IMR-90 (cell line): ENCODE results near the gene ISM2.

Experiments
- BHLHE40 ChIP-seq: fragments of 150-350 bp; IDR thresholded peaks from 2 replicates; pipeline ENCODE4 v1.6.1; 2016; ENCODE audit warnings: mild to moderate bottlenecking, low read depth, low read length
- CEBPB ChIP-seq: IDR thresholded peaks from 2 replicates; pipeline ENCODE4 v1.6.1; 2012; ENCODE audit warnings: low read depth, low read length, improper control_type of control experiment
- CHD1 ChIP-seq: IDR thresholded peaks from 2 replicates; pipeline ENCODE4 v1.6.1; 2012; ENCODE audit warnings: low read depth, low read length, improper control_type of control experiment
- FOS ChIP-seq: fragments of 150-350 bp; IDR thresholded peaks from 2 replicates; pipeline ENCODE4 v1.6.1; 2016; ENCODE audit warnings: low read depth, low read length
- MAFK ChIP-seq: IDR thresholded peaks from 2 replicates; pipeline ENCODE4 v1.6.1; 2012; ENCODE audit warnings: low read depth, low read length, improper control_type of control experiment
- MAZ ChIP-seq: IDR thresholded peaks from 2 replicates; pipeline ENCODE4 v1.6.1; 2012; ENCODE audit warnings: low read depth, mild to moderate bottlenecking, low read length, improper control_type of control experiment, moderate library complexity, borderline replicate concordance
- MXI1 ChIP-seq: IDR thresholded peaks from 2 replicates; pipeline ENCODE4 v1.6.1; 2012; ENCODE audit warnings: low read depth, mild to moderate bottlenecking, low read length, moderate library complexity, borderline replicate concordance
- POLR2A ChIP-seq: IDR thresholded peaks from 2 replicates; pipeline ENCODE4 v1.6.1; 2012; ENCODE audit warnings: mild to moderate bottlenecking, low read depth, low read length
- RCOR1 ChIP-seq: IDR thresholded peaks from 2 replicates; pipeline ENCODE4 v1.6.1; 2012; ENCODE audit warnings: mild to moderate bottlenecking, low read length, improper control_type of control experiment; ENCODE audit not compliant: insufficient replicate concordance
- RFX5 ChIP-seq: IDR thresholded peaks from 2 replicates; pipeline ENCODE4 v1.8.0; 2012; ENCODE audit warnings: low read depth, mild to moderate bottlenecking, low read length, moderate library complexity
- SMC3 ChIP-seq: fragments of 150-350 bp; IDR thresholded peaks from 2 replicates; pipeline ENCODE4 v1.6.1; 2016; ENCODE audit warnings: low read depth, mild to moderate bottlenecking, antibody characterized with exemption, low read length, moderate library complexity
- USF2 ChIP-seq: fragments of 150-350 bp; IDR thresholded peaks from 2 replicates; pipeline ENCODE4 v1.6.1; 2017; ENCODE audit warnings: mild to moderate bottlenecking, antibody characterized with exemption, low read length, low read depth
- TF ChIP-seq, protein P1 (sequence below): conservative IDR thresholded peaks from 2 replicates; pipeline ENCODE4 v1.5.1; 2012; ENCODE audit warnings: mild to moderate bottlenecking, low read depth, low read length, improper control_type of control experiment

DNA sequence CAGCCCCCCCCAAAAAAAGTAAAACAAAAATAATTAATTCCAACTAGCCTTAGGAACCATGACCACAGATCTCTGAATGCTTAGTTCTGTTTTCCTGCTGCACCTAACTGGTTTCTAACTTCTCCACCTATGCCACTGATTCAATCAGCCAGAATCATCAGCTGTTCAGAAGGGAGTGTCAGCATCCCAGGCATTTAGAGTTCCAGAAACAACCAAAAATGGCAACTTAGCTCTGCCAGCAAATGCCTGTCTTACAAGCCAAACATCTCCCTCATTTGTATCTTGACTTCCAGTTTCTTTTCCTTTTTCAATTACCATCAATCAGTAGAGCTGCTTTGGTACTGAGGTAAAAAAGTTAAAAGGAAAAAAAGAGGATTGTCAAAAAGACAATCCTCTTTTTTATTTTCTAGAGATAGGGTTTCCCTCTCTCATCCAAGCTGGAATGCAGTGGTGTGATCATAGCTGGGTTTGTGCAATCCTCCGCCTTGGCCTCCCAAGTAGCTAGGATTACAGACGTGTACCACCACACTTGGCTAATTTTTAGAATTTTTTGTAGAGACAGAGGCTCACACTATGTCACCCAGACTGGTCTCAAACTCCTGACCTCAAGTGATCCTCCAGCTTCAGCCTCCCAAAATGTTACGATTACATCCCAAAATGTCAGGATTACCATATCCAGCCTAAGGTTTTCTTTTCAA, 45.2 kb upstream of the ISM2 start:
- TF ChIP-seq, protein P1, sequence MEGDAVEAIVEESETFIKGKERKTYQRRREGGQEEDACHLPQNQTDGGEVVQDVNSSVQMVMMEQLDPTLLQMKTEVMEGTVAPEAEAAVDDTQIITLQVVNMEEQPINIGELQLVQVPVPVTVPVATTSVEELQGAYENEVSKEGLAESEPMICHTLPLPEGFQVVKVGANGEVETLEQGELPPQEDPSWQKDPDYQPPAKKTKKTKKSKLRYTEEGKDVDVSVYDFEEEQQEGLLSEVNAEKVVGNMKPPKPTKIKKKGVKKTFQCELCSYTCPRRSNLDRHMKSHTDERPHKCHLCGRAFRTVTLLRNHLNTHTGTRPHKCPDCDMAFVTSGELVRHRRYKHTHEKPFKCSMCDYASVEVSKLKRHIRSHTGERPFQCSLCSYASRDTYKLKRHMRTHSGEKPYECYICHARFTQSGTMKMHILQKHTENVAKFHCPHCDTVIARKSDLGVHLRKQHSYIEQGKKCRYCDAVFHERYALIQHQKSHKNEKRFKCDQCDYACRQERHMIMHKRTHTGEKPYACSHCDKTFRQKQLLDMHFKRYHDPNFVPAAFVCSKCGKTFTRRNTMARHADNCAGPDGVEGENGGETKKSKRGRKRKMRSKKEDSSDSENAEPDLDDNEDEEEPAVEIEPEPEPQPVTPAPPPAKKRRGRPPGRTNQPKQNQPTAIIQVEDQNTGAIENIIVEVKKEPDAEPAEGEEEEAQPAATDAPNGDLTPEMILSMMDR, result no peak
- TF ChIP-seq USF2 (no peak), CEBPB (peak; percentile 47), POLR2A (no peak), CHD1 (no peak), BHLHE40 (no peak), MAFK (no peak), MXI1 (no peak), RFX5 (no peak), SMC3 (no peak), FOS (no peak), RCOR1 (no peak), MAZ (no peak)
